ENCODE measurements around the gene CD8B2.

- TF ChIP-seq ATF3 (CRISPR knock-in tag; conservative IDR thresholded peaks at IDR 0.05) (no peak), CTCF (IDR thresholded peaks at IDR 0.05) (no peak), CBFB (CRISPR knock-in tag; IDR thresholded peaks at IDR 0.05; ENCODE audit: low read depth) (no peak), ELF4 (CRISPR knock-in tag; IDR thresholded peaks at IDR 0.05; ENCODE audit: low read depth) (no peak)
Observed at GRCh38 chr2:106554411-106554810, 67.2 kb downstream of the CD8B2 start.
